Duodenal mucosa (tissue), 2 donors: ENCODE measurements around the gene TMEM45A.
A peak's percentile ranks its signal among the peaks of the same experiment; 100 is the strongest.
"Not testable (repeated sequence)": the region's sequence is repeated elsewhere in the genome, so short reads cannot be mapped to it uniquely, and the experiment has no call there.

Source experiments
- H3K27ac ChIP-seq: one replicate; pipeline ENCODE4 v1.7.0; 2013; ENCODE audit warnings: low read depth, low read length
- H3K27me3 ChIP-seq, 2 donors: one replicate each; pipeline ENCODE4 v1.7.0; 2013; ENCODE audit warnings: low read length in 2 of 2, control low read depth in 1 of 2; ENCODE audit not compliant: insufficient read depth in 2 of 2, control insufficient read depth in 1 of 2
- H3K36me3 ChIP-seq, 2 donors: one replicate each; pipeline ENCODE4 v1.7.0; 2013; ENCODE audit warnings: low read length in 2 of 2, control low read depth in 1 of 2; ENCODE audit not compliant: insufficient read depth in 2 of 2, control insufficient read depth in 1 of 2
- H3K4me1 ChIP-seq, 2 donors: one replicate each; pipeline ENCODE4 v1.7.0; 2013; ENCODE audit warnings: low read length in 2 of 2, control low read depth in 1 of 2; ENCODE audit not compliant: insufficient read depth in 2 of 2, control insufficient read depth in 1 of 2
- H3K4me3 ChIP-seq, 2 donors: one replicate each; pipeline ENCODE4 v1.7.0; 2013; ENCODE audit warnings: low read length in 2 of 2, low read depth in 1 of 2
- H3K9ac ChIP-seq, 2 donors: one replicate each; pipeline ENCODE4 v1.7.0; 2013; ENCODE audit warnings: low read length in 2 of 2, low read depth in 1 of 2
- H3K9me3 ChIP-seq, 2 donors: one replicate each; pipeline ENCODE4 v1.7.0; 2013; ENCODE audit warnings: low read length in 2 of 2, control low read depth in 1 of 2; ENCODE audit not compliant: control insufficient read depth in 1 of 2

The TMEM45A gene

DNA sequence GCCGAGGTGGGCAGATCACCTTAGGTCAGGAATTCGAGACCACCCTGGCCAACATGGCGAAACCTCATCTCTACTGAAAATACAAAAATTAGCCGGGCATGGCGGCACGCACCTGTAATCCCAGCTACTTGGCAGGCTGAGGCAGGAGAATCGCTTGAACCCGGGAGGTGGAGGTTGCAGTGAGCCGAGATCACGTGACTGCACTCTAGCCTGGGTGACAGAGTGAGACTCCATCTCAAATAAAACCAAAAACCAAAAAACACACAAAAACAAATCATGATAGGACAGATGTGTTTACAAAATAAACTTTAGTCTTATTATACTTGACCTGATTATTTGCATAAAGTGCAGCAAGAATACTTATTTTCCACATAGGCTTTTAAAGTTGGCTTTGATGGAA is 89.7 kb downstream of the TMEM45A start:
- not testable (repeated sequence) for H3K4me3 ChIP-seq, H3K9ac ChIP-seq, H3K36me3 ChIP-seq, H3K27me3 ChIP-seq, H3K27ac ChIP-seq, H3K9me3 ChIP-seq
- peaks cover 4 to 13% of the 10 kb centered on the region in 2 donors for H3K4me1 ChIP-seq

- Histone ChIP-seq H3K27me3 (no peaks in the 10 kb centered on the region), H3K27ac (no peak overlapping the region), H3K4me1 (peaks cover 0 to 4% of the 10 kb centered on the region in 2 donors), H3K4me3 (no peak overlapping the region), H3K9me3 (peaks cover 0 to 3% of the 10 kb centered on the region in 2 donors), H3K36me3 (no peaks in the 10 kb centered on the region), H3K9ac (no peak overlapping the region)
These were observed 91.8 kb downstream of the TMEM45A start for GRCh38 chr3:100584101-100584660.

DNA sequence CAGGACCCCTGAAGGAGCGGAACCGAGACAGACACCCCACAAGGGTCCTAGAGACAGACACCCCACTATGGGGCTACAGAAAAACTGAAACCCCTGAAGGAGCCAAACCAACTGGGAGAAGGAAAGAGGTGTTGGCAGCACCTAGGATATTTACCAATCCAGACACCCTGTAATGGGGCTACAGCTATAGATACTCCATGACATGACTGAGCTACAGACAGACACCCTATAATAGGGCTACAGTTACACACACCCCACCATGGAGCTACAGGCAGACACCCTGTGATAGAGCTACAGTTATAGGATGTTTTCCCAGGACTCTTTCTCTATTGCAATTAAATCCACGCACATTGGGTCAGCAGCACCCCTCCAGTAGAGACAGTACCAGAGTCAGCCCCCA is 94.4 kb downstream of the TMEM45A start:
- Histone ChIP-seq H3K36me3 (no peaks in the 10 kb centered on the region), H3K27ac (no peak overlapping the region), H3K9me3 (peaks cover 0 to 3% of the 10 kb centered on the region in 2 donors), H3K4me3 (no peak overlapping the region), H3K27me3 (no peaks in the 10 kb centered on the region), H3K4me1 (peaks cover 5 to 14% of the 10 kb centered on the region in 2 donors), H3K9ac (no peak overlapping the region)

GRCh38 chr3:100588251-100588650 is 95.8 kb downstream of the TMEM45A start:
- Histone ChIP-seq H3K27ac (no peak overlapping the region), H3K36me3 (no peaks in the 10 kb centered on the region)

DNA sequence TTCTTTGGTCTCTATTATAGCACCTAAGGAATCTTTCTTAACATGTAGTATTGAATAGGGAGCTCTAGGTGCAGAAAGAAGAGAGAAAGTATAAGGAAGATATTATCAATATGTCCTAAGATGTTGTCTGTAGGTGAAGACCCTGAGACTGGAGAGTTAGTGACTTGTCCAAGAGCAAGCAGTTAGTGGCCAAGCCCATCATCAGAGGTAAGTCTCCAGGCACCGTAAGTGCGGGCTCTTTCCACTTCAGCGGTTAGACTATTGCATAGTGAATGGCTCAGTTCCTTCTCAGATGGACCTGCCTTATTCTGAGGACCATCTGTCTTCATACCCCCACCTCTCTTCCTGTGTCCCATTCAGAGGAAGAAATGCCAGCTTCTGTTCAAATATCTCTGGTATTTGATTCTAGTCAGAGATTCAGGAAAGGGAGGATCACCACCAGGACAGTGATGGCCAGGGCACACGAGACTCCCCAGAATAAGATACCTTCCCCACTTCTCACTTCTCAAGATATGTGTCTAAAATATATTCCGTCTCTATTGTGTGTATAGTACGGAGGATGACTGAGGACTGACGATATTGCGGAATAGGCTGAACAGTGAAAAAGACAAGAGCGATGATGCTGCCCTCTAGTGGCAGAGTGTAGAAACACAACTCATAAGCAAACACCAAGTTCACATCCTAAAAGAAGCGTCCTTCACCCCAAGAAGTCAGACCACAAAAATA is 97.9 kb downstream of the TMEM45A start:
- H3K4me1 ChIP-seq, result peaks cover 5 to 15% of the 10 kb centered on the region in 2 donors
- no peak overlapping the region for H3K27ac ChIP-seq
- no peaks in the 10 kb centered on the region for H3K27me3 ChIP-seq
- H3K4me3 ChIP-seq, result peak overlapping the region; percentile 2 to 18
- H3K36me3 ChIP-seq, result no peaks in the 10 kb centered on the region
- H3K9me3 ChIP-seq, result no peaks in the 10 kb centered on the region
- H3K9ac ChIP-seq, result no peak overlapping the region

More at GRCh38 chr3:100588251-100588650, 95.8 kb downstream of the TMEM45A start:
- peaks cover 0 to 3% of the 10 kb centered on the region in 2 donors for H3K9me3 ChIP-seq
- H3K4me3 ChIP-seq, result no peak overlapping the region
- H3K27me3 ChIP-seq, result no peaks in the 10 kb centered on the region
- peaks cover 5 to 15% of the 10 kb centered on the region in 2 donors for H3K4me1 ChIP-seq
- no peak overlapping the region for H3K9ac ChIP-seq

GRCh38 chr3:100590840-100591147 is 98.4 kb downstream of the TMEM45A start:
- H3K36me3 ChIP-seq, result no peaks in the 10 kb centered on the region
- H3K9me3 ChIP-seq, result no peaks in the 10 kb centered on the region
- no peak overlapping the region for H3K27ac ChIP-seq
- no peak overlapping the region for H3K4me3 ChIP-seq
- H3K9ac ChIP-seq, result no peak overlapping the region
- no peaks in the 10 kb centered on the region for H3K27me3 ChIP-seq
- peaks cover 5 to 15% of the 10 kb centered on the region in 2 donors for H3K4me1 ChIP-seq

DNA sequence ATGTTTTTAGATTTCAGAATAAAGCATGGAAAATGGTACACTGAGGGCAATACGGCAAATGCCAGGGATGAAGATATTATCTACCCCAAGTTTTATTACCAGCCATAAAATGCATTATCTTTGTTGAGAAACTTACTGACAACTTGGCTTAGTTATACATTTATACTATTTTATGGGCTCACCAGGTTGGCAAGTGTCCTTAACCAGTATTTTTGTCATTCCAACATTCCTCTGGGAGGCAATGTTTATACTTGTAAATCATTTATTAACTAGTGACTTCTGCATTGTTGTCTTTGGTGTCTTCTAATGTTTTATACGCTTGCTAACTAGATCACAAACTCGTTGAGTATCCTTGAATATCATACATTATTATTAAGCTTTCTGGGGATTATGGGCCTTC is 99.0 kb downstream of the TMEM45A start:
- no peak overlapping the region for H3K4me3 ChIP-seq
- H3K27ac ChIP-seq, result no peak overlapping the region
- H3K9ac ChIP-seq, result no peak overlapping the region
- H3K27me3 ChIP-seq, result no peaks in the 10 kb centered on the region
- peaks cover 5 to 15% of the 10 kb centered on the region in 2 donors for H3K4me1 ChIP-seq
- H3K36me3 ChIP-seq, result no peaks in the 10 kb centered on the region
- H3K9me3 ChIP-seq, result no peaks in the 10 kb centered on the region

DNA sequence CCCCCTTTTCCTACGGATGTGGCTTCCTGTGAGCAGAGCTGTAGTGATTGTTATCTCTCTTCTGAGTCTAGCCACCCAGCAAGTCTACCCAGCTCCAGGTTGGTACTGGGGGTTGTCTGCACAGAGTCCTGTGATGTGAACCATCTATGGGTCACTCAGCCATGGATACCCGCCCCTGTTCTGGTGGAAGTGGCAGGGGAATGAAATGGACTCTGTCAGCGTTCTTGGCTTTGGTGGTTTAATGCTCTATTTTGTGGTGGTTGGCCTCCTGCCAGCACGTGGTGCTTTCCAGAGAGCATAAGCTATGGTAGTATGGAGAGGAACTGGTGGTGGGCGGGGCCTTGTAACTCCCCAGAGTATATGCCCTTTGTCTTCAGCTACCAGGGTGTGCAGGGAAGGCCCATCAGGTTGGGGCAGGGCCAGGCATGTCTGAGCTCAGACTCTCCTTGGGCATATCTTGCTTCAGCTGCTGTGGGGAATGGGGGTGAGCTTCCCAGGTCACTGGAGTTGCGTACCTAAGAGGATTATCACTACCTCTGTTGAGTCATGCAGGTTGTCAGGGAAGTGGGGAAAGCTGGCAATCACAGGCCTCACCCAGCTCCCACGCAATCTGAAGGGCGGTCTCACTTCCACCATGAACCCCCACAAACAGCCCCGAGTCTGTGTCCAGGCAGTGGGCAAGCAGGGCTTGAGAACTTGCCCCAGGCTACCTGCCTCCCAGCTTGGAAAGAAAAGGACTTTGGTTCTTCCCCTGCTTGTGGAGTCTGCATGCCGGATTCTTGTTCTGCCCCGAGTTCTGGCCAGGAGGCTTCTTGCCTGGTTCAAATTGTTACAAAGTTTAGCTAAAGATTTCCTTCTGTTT is 108.0 kb downstream of the TMEM45A start:
- no peak overlapping the region for H3K4me3 ChIP-seq
- no peaks in the 10 kb centered on the region for H3K27me3 ChIP-seq
- no peak overlapping the region for H3K9ac ChIP-seq
- H3K4me1 ChIP-seq, result peaks cover 19 to 21% of the 10 kb centered on the region in 2 donors
- H3K9me3 ChIP-seq, result no peaks in the 10 kb centered on the region
- no peaks in the 10 kb centered on the region for H3K36me3 ChIP-seq
- no peak overlapping the region for H3K27ac ChIP-seq

GRCh38 chr3:100602506-100603444 is 110.4 kb downstream of the TMEM45A start:
- H3K4me3 ChIP-seq, result peak overlapping the region; percentile 37 to 38
- no peak overlapping the region for H3K27ac ChIP-seq
- no peaks in the 10 kb centered on the region for H3K27me3 ChIP-seq
- H3K4me1 ChIP-seq, result peaks cover 21 to 25% of the 10 kb centered on the region in 2 donors
- H3K9ac ChIP-seq, result peak overlapping the region in 1 of 2 donors; percentile 14
- no peaks in the 10 kb centered on the region for H3K9me3 ChIP-seq
- no peaks in the 10 kb centered on the region for H3K36me3 ChIP-seq
